Measurements from ENCODE around the gene STRN3. TPM values are rescaled to one million over a fixed set of nuclear protein-coding genes. Genes with fewer than 3 reads are reported as not detected.

STRN3 gene
- total and polyA plus RNA-seq, 2 of the 4 experiments (the other 2 are of a cell fraction) = 10.8 to 78.7 TPM

- H3K27ac ChIP-seq (ENCODE audit: insufficient read depth, low read length) = no peak overlapping the region
- H4K8ac ChIP-seq (ENCODE audit: low read depth in 2 of 2, low read length in 2 of 2) = no peak overlapping the region
- no peak overlapping the region for H2AK5ac ChIP-seq (ENCODE audit: low read depth, low read length)
- no peaks in the 10 kb centered on the region for H3K9me3 ChIP-seq (ENCODE audit: control insufficient read depth, insufficient read depth, low read length)
- no peak overlapping the region for H2BK20ac ChIP-seq (ENCODE audit: low read depth, low read length)
- no peak overlapping the region for H3K56ac ChIP-seq (ENCODE audit: extremely low read depth, insufficient read depth, low read length)
- intact Hi-C loops (cut with micrococcal nuclease) = no loop called here
- no peak overlapping the region for H2AFZ ChIP-seq (replicated peaks; ENCODE audit: low read length, poor library complexity)
- H3K27me3 ChIP-seq (ENCODE audit: control insufficient read depth, insufficient read depth, low read length) = no peaks in the 10 kb centered on the region
- H2AK9ac ChIP-seq (replicated peaks; ENCODE audit: low read depth, low read length, poor library complexity) = no peak overlapping the region
- H3K18ac ChIP-seq (ENCODE audit: low read depth, low read length) = no peak overlapping the region
- peaks cover 6% of the 10 kb centered on the region; the same call in 1 of the 2 replicates for H3K9me1 ChIP-seq (ENCODE audit: insufficient read depth, low read length)
- no peak overlapping the region for H4K5ac ChIP-seq (ENCODE audit: low read depth, low read length)
- H3K23ac ChIP-seq (ENCODE audit: low read depth, low read length) = no peak overlapping the region
- peaks cover 4 to 61% of the 10 kb centered on the region in 2 experiments for H3K79me1 ChIP-seq (ENCODE audit: low read depth in 1 of 2, low read length in 2 of 2)
- no peak overlapping the region for H3K9ac ChIP-seq (ENCODE audit: low read depth, low read length)
- no peak overlapping the region for H3K14ac ChIP-seq (replicated peaks; ENCODE audit: low read depth, low read length)
- peaks cover 9% of the 10 kb centered on the region for H3K36me3 ChIP-seq (ENCODE audit: control insufficient read depth, insufficient read depth, low read length)
- H2BK15ac ChIP-seq (ENCODE audit: low read depth, low read length) = no peak overlapping the region
- WGBS, 2 experiments (ENCODE audit: extremely low coverage in 2 of 2, insufficient read length in 1 of 2) = no CpG with 5 or more reads among the region's 6 CpGs
- H3K4ac ChIP-seq (ENCODE audit: low read depth, low read length) = no peak overlapping the region
- peaks cover 3% of the 10 kb centered on the region; the same call in 1 of the 2 replicates for H3K4me1 ChIP-seq (ENCODE audit: control insufficient read depth, insufficient read depth, low read length)
- no TSS peak for BruUV-seq (replicated peaks)
- dilution Hi-C loops (cut with HindIII; ENCODE audit: low sequenced_read_pairs, unreplicated experiment) = no loop called here
- peaks cover 76% of the 10 kb centered on the region for H4K20me1 ChIP-seq (ENCODE audit: insufficient read depth, low read length)
- CTCF ChIA-PET = interaction anchor here (0.6 kb wide), 1 partner anchor 860 kb away, joined by 8 read pairs; no protein-coding TSS in a partner anchor
- ATAC-seq (ENCODE audit: low read depth) = no peak
- in situ Hi-C loops (cut with MboI; ENCODE audit: low sequenced_read_pairs) = no loop called here
- no peak overlapping the region for H3K4me3 ChIP-seq (ENCODE audit: insufficient read depth, low read depth, low read length)
- H3K4me2 ChIP-seq (ENCODE audit: low read depth, low read length) = no peak overlapping the region
- POLR2A ChIA-PET (ENCODE audit: unreplicated experiment) = no interaction called here
- no peak overlapping the region for H4K91ac ChIP-seq (ENCODE audit: insufficient read depth, low read depth, low read length)
- H2BK5ac ChIP-seq (ENCODE audit: low read depth, low read length, poor library complexity, severe bottlenecking) = no peak overlapping the region
- no peak overlapping the region for H2BK120ac ChIP-seq (ENCODE audit: low read depth, low read length)
- TF ChIP-seq BHLHE40 (IDR thresholded peaks at IDR 0.05; ENCODE audit: low read depth, low read length) (no peak), RFX5 (IDR thresholded peaks at IDR 0.05; ENCODE audit: low read depth, low read length) (no peak), RCOR1 (IDR thresholded peaks at IDR 0.05; ENCODE audit: insufficient replicate concordance, low read length) (no peak), ELK1 (IDR thresholded peaks at IDR 0.05; ENCODE audit: borderline replicate concordance, low read depth, low read length) (no peak), RAD21 (IDR thresholded peaks at IDR 0.05; ENCODE audit: low read length) (no peak)
- TF ChIP-seq, protein P1, sequence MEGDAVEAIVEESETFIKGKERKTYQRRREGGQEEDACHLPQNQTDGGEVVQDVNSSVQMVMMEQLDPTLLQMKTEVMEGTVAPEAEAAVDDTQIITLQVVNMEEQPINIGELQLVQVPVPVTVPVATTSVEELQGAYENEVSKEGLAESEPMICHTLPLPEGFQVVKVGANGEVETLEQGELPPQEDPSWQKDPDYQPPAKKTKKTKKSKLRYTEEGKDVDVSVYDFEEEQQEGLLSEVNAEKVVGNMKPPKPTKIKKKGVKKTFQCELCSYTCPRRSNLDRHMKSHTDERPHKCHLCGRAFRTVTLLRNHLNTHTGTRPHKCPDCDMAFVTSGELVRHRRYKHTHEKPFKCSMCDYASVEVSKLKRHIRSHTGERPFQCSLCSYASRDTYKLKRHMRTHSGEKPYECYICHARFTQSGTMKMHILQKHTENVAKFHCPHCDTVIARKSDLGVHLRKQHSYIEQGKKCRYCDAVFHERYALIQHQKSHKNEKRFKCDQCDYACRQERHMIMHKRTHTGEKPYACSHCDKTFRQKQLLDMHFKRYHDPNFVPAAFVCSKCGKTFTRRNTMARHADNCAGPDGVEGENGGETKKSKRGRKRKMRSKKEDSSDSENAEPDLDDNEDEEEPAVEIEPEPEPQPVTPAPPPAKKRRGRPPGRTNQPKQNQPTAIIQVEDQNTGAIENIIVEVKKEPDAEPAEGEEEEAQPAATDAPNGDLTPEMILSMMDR (conservative IDR thresholded peaks at IDR 0.05; ENCODE audit: low read depth, low read length) = no peak
- DNase-seq = peak; percentile 4
Observed at GRCh38 chr14:31018057-31018645, 8.0 kb downstream of the STRN3 start.

Data from IMR-90 (cell line).